ENCODE results near the gene DHTKD1.
"Not testable (repeated sequence)": the region's sequence is repeated elsewhere in the genome, so short reads cannot be mapped to it uniquely, and the experiment has no call there.

Gene DHTKD1

DNA sequence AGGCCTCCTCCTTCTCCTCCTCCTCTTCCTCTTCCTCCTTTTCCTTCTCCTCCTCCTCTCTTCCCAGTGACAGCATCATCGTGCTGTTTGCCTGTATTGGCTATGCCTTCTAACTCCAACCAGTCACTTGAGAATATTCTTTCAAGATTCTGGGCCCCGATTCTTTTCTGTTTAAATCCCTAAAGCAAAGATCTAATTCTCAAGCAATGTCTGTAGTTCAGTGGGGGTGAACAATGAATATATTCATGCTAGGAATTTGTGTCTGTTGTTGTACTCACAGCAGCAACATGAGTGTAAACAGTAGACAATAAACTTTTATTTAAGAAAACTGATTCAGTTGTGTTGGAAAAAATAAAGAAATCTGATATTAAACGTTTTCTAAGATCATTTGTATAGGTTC lies 96.3 kb downstream of the DHTKD1 start:
- in situ Hi-C loops (cut with HindIII; ENCODE audit: low pct_unique_long_range_greater_than_20kb, low sequenced_read_pairs) = no loop called here
- DNase-seq (ENCODE audit: low read depth in 1 of 2, low spot score in 1 of 2) = no peak
- TF ChIP-seq JUND (IDR thresholded peaks at IDR 0.05; ENCODE audit: low read depth) = no peak

DNA sequence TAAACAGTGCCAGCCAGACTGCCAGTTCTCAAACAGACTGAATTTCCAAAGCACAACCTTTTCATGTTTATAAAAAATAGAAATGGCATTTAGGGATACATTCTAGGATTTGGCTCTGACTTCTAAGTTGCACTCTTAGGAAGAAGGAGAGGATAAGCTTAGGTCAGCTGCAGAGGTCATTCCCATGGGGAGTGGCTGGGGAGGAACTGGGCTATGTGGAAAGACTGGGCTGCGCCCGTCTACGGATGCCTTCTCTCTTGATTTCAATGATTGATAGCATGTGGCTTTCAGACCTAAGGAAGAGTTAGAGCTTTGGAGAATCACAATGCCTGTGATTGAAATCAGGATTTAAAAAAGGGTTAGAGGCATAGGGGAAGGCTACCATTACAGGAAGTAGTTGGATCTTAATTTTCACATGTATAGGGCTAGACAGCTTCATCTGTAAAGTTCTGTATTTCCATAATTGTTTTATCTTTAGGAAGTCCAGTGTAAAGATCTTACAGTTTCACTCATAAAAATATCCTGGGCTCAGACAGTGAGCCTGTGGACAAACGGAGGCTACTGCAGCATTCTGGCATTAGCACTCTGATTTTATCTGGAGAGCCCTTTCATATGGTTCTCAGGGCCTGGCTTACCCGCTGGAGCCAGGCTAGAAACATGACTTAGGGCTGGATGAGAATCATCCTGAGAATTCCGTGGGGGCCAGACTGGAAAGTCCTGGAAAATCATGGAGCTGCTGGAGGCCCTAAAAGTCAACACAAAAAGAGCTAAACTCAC lies 97.4 kb downstream of the DHTKD1 start:
- in situ Hi-C loops (cut with HindIII; ENCODE audit: low pct_unique_long_range_greater_than_20kb, low sequenced_read_pairs) = no loop called here
- no peak for TF ChIP-seq JUND (IDR thresholded peaks at IDR 0.05; ENCODE audit: low read depth)
- no peak for DNase-seq (ENCODE audit: low read depth in 1 of 2, low spot score in 1 of 2)

DNA sequence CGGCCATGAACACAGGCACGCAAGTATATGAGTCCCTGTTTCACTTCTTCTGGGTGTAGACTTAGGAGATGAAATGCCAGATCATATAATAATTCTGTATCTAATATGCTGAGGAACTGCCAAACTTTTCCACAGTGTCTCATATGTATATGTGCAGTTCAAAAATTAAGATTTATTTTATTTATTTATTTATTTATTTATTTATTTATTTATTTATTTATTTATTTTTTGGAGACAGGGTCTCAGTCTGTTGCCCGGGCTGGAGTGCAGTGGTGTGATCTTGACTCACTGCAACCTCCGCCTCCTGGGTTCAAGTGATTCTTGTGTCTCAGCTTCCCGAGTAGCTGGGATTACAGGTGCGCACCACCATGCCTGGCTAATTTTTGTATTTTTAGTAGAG lies 102.8 kb downstream of the DHTKD1 start:
- in situ Hi-C loops (cut with HindIII; ENCODE audit: low pct_unique_long_range_greater_than_20kb, low sequenced_read_pairs); DNase-seq (ENCODE audit: low read depth in 1 of 2, low spot score in 1 of 2): not testable (repeated sequence)

Data from T47D (cell line).